ENCODE results near the gene HEATR5B. TPM values are rescaled to one million over a fixed set of nuclear protein-coding genes. Genes with fewer than 3 reads are reported as not detected.

The HEATR5B gene
- polyA plus RNA-seq, 3 donors: 3.5 to 21.6 (median 3.8) TPM

- under 1% methylated on average over 34 of the region's 42 CpGs for WGBS (ENCODE audit: insufficient coverage)
- Mint-ChIP-seq H3K27ac (peak overlapping the region; percentile 64 to 95 (median 89)), H3K9me3 (peaks cover 0 to 1% (median 0%) of the 10 kb centered on the region in 7 donors), H3K4me1 (peaks cover 39% of the 10 kb centered on the region), H3K4me3 (peak overlapping the region; percentile 96 to 97), H3K27me3 (ENCODE audit: low read depth in 3 of 3) (peaks cover 2% of the 10 kb centered on the region in 3 donors), H3K36me3 (peaks cover 0 to 11% of the 10 kb centered on the region in 2 donors)
- Histone ChIP-seq H3K79me2 (ENCODE audit: insufficient read depth, low read length) (peaks cover 54% of the 10 kb centered on the region), H3K4me2 (replicated peaks; ENCODE audit: extremely low read depth, low read length, poor library complexity, severe bottlenecking) (peak overlapping the region; percentile 91), H3K4me3 (replicated peaks in 1 of 3; ENCODE audit: low read depth in 2 of 3, low read length in 3 of 3) (peak overlapping the region; percentile 49 to 97 (median 85)), H3K27me3 (ENCODE audit: control insufficient read depth in 2 of 2, insufficient read depth in 2 of 2, low read length in 2 of 2) (no peaks in the 10 kb centered on the region), H3K4me1 (ENCODE audit: control insufficient read depth in 1 of 2, insufficient read depth in 2 of 2, low read length in 2 of 2) (peaks cover 22 to 26% of the 10 kb centered on the region in 2 donors), H3K36me3 (replicated peaks in 1 of 2; ENCODE audit: control insufficient read depth in 1 of 2, insufficient read depth in 2 of 2, low read length in 2 of 2) (no peaks in the 10 kb centered on the region), H3K27ac (ENCODE audit: low read depth in 1 of 2, low read length in 2 of 2) (peak overlapping the region; percentile 50 to 78), H2AFZ (ENCODE audit: insufficient read depth, low read depth, low read length, poor library complexity, severe bottlenecking) (peak overlapping the region; percentile 86), H4K20me1 (ENCODE audit: insufficient read depth, low read length) (peaks cover 39% of the 10 kb centered on the region), H3K9ac (ENCODE audit: insufficient read depth, low read length, poor library complexity, severe bottlenecking) (peak overlapping the region; percentile 85), H3K9me3 (replicated peaks in 1 of 2; ENCODE audit: control insufficient read depth in 1 of 2, insufficient read depth in 1 of 2, low read length in 2 of 2) (no peaks in the 10 kb centered on the region)
- peak; percentile 7 to 18 (median 10) for DNase-seq
- TF ChIP-seq CTCF (IDR thresholded peaks at IDR 0.05): no peak
- intact Hi-C loops (cut with micrococcal nuclease): no loop called here
Observed at GRCh38 chr2:36965751-36966369, 118.3 kb downstream of the HEATR5B start.

DNA sequence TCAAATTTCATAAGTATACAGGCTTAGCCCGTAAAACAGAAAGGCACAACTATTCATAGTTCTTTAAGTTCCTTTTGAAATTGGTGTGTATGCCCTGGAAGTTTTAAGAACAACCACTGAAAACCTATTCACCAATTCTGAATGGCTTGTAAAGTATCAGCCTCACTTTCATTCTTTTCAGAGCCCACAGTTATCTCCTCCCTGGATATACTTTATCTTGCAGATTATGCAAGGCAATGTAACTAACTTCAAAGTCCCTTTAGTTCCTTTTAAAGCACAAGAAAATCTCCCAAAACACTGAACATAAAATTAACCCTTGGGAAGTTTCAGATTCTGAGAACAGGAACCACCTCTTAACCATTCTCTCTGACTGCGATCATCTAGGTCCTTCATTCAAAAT lies 119.0 kb downstream of the HEATR5B start:
- H2AFZ ChIP-seq (ENCODE audit: insufficient read depth, low read depth, low read length, poor library complexity, severe bottlenecking): peak overlapping the region; percentile 86
- peaks cover 22 to 26% of the 10 kb centered on the region in 2 donors for H3K4me1 ChIP-seq (ENCODE audit: control insufficient read depth in 1 of 2, insufficient read depth in 2 of 2, low read length in 2 of 2)
- H3K4me3 Mint-ChIP-seq: peak overlapping the region; percentile 96 to 97

More for the DNA sequence above, 119.0 kb downstream of the HEATR5B start:
- Histone ChIP-seq H3K9ac (ENCODE audit: insufficient read depth, low read length, poor library complexity, severe bottlenecking) (no peak overlapping the region), H3K4me2 (replicated peaks; ENCODE audit: extremely low read depth, low read length, poor library complexity, severe bottlenecking) (peak overlapping the region; percentile 91), H4K20me1 (ENCODE audit: insufficient read depth, low read length) (peaks cover 45% of the 10 kb centered on the region), H3K36me3 (replicated peaks in 1 of 2; ENCODE audit: control insufficient read depth in 1 of 2, insufficient read depth in 2 of 2, low read length in 2 of 2) (no peaks in the 10 kb centered on the region), H3K27me3 (ENCODE audit: control insufficient read depth in 2 of 2, insufficient read depth in 2 of 2, low read length in 2 of 2) (no peaks in the 10 kb centered on the region), H3K4me3 (replicated peaks in 1 of 3; ENCODE audit: low read depth in 2 of 3, low read length in 3 of 3) (peak overlapping the region; percentile 49 to 97 (median 85)), H3K27ac (ENCODE audit: low read depth in 1 of 2, low read length in 2 of 2) (peak overlapping the region in 1 of 2 donors; percentile 78), H3K9me3 (replicated peaks in 1 of 2; ENCODE audit: control insufficient read depth in 1 of 2, insufficient read depth in 1 of 2, low read length in 2 of 2) (no peaks in the 10 kb centered on the region), H3K79me2 (ENCODE audit: insufficient read depth, low read length) (peaks cover 61% of the 10 kb centered on the region)
- Mint-ChIP-seq H3K9me3 (peaks cover 0 to 1% (median 0%) of the 10 kb centered on the region in 7 donors), H3K27me3 (ENCODE audit: low read depth in 3 of 3) (peaks cover 1 to 2% (median 2%) of the 10 kb centered on the region in 3 donors), H3K27ac (peak overlapping the region; percentile 64 to 95 (median 89)), H3K36me3 (peaks cover 0 to 11% of the 10 kb centered on the region in 2 donors), H3K4me1 (peaks cover 39% of the 10 kb centered on the region)
- TF ChIP-seq CTCF (IDR thresholded peaks at IDR 0.05): no peak
- no peak for DNase-seq
- no CpG with 5 or more reads among the region's 2 CpGs for WGBS (ENCODE audit: insufficient coverage)
- intact Hi-C loops (cut with micrococcal nuclease): no loop called here
